Jurkat, Clone E6-1 (cell line): Measurements from ENCODE around the gene TNFAIP1.

Source experiments
- DNase-seq: peaks from one replicate; pipeline ENCODE4 v3.0.0-alpha.2; 2011; ENCODE audit warnings: low read depth, low spot score
- H3K4me3 ChIP-seq: 2 replicates; pipeline ENCODE4 v1.5.1; 2011; ENCODE audit warnings: mild to moderate bottlenecking, low read length, control low read depth, moderate library complexity

TNFAIP1 gene

GRCh38 chr17:28367641-28368305, 32.2 kb downstream of the TNFAIP1 start:
- DNase-seq, result no peak
- no peak overlapping the region for H3K4me3 ChIP-seq

GRCh38 chr17:28368306-28368831, 32.8 kb downstream of the TNFAIP1 start:
- H3K4me3 ChIP-seq, result no peak overlapping the region
- DNase-seq, result no peak

- no peak overlapping the region for H3K4me3 ChIP-seq
- no peak for DNase-seq
These were observed 33.5 kb downstream of the TNFAIP1 start for GRCh38 chr17:28368915-28369683.

- H3K4me3 ChIP-seq, result no peak overlapping the region
- no peak for DNase-seq
These were observed 34.1 kb downstream of the TNFAIP1 start for GRCh38 chr17:28369684-28370034.

GRCh38 chr17:28370035-28370743, 34.6 kb downstream of the TNFAIP1 start, which contains the start of gene VTN:
Gene VTN, minus strand, starts transcription at chr17:28370307. Its CDS starts 104 bp downstream, at chr17:28370203.
- no peak for DNase-seq
- H3K4me3 ChIP-seq, result peak within 1 kb of the TSS; percentile 71

- no peak for DNase-seq
- peak overlapping the region; percentile 71 for H3K4me3 ChIP-seq
These were observed 35.2 kb downstream of the TNFAIP1 start for GRCh38 chr17:28370744-28371103.

- peak within 1 kb of the TSS; percentile 71 for H3K4me3 ChIP-seq
- DNase-seq, result peak; percentile 75
These were observed 36.0 kb downstream of the TNFAIP1 start, which contains the start of gene SARM1 for GRCh38 chr17:28371245-28372202. Gene SARM1, plus strand, starts transcription at chr17:28371694. Its CDS starts 339 bp downstream, at chr17:28372033.

GRCh38 chr17:28372203-28372944, 36.8 kb downstream of the TNFAIP1 start:
- H3K4me3 ChIP-seq, result peak overlapping the region; percentile 71
- DNase-seq, result no peak

GRCh38 chr17:28372945-28373274, 37.3 kb downstream of the TNFAIP1 start:
- H3K4me3 ChIP-seq, result no peak overlapping the region
- DNase-seq, result no peak

GRCh38 chr17:28379814-28380801, 44.5 kb downstream of the TNFAIP1 start:
- H3K4me3 ChIP-seq, result no peak overlapping the region
- no peak for DNase-seq

GRCh38 chr17:28381141-28381825, 45.7 kb downstream of the TNFAIP1 start:
- DNase-seq, result no peak
- H3K4me3 ChIP-seq, result no peak overlapping the region

- H3K4me3 ChIP-seq, result no peak overlapping the region
- DNase-seq, result no peak
These were observed 48.9 kb downstream of the TNFAIP1 start for GRCh38 chr17:28384281-28385036.

GRCh38 chr17:28385037-28385400, 49.5 kb downstream of the TNFAIP1 start:
- DNase-seq, result no peak
- H3K4me3 ChIP-seq, result no peak overlapping the region

GRCh38 chr17:28385406-28385805, 49.8 kb downstream of the TNFAIP1 start:
- DNase-seq, result no peak
- H3K4me3 ChIP-seq, result no peak overlapping the region

- H3K4me3 ChIP-seq, result no peak overlapping the region
- no peak for DNase-seq
These were observed 50.8 kb downstream of the TNFAIP1 start for GRCh38 chr17:28386391-28386790.

GRCh38 chr17:28388106-28388505, 52.5 kb downstream of the TNFAIP1 start:
- no peak for DNase-seq
- no peak overlapping the region for H3K4me3 ChIP-seq
